GM19193 (cell line): ENCODE results near the gene KDM2A.

Experiments used
- POLR2A ChIP-seq: IDR thresholded peaks from 4 replicates; pipeline ENCODE4 v1.6.1; 2011; ENCODE audit not compliant: insufficient read depth, insufficient read length; ENCODE audit errors: extremely low read depth

KDM2A gene

GRCh38 chr11:67248653-67249052 is 129.6 kb downstream of the KDM2A start:
- no peak for TF ChIP-seq POLR2A

- no peak for TF ChIP-seq POLR2A
Measured at GRCh38 chr11:67250059-67251043, 131.3 kb downstream of the KDM2A start.

DNA sequence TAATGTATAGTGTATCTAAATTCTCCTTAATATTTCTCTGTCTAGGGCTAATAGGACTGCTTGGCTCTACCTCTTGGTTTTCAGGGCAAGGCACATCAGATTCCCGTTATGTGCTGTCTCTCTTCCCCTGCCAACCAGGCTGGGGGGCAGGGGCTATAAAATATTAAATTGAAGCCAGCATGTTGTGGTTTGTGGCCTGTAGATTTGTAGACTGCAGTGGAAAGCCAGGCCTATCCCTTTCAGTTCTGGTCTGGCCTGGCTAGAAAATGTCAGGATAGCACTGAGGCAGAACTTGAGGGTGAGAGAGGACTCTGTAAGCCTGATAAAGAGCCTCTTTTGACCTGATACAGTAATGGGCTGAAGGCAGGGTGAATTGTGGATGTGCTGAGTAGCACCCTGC is 132.8 kb downstream of the KDM2A start:
- TF ChIP-seq POLR2A = no peak

GRCh38 chr11:67252831-67253239 is 133.8 kb downstream of the KDM2A start:
- no peak for TF ChIP-seq POLR2A

DNA sequence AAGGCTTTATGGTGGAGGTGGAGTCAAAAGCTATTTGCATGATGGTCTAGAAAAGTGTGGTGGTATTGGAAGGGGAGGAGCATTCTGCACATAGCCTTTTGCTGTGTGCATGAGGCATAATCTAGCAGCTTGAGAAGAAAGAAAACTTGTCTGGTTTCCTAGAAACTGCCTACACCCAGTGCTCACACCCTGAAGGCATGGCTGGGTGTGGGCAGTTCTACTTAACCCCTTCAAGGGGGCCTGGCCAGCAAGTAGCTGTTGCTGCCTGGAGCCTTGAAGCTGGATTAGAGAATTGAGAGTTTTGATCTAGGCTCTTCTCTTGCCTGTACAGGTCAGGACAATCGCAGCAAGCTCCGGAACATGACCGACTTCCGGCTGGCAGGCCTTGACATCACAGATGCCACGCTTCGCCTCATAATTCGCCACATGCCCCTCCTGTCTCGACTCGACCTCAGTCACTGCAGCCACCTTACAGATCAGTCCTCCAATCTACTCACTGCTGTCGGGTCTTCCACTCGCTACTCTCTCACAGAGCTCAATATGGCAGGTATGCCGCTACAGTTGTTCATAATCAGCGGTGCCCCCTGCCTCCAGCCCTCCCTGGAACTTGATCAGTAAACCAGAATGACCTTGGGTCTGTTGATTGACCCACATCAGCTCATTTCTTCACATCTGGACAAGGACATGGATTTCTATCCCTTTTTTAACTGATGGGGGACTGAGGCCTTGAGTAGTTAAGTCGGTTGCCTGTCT is 135.0 kb downstream of the KDM2A start:
- TF ChIP-seq POLR2A = peak; percentile 21

DNA sequence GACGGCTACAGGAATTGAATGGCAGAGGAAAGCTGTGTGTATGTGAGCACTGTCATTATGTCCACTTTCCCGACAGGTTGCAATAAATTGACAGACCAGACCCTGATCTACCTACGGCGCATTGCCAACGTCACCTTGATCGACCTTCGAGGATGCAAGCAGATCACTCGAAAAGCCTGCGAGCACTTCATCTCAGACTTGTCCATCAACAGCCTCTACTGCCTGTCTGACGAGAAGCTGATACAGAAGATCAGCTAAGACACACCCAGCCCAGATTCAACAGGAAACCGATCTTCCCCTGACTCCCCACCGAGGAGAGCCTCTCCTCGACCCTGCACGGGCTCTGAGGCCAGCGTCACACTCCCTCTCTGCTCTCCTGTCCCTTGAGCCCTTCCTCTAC is 135.7 kb downstream of the KDM2A start:
- TF ChIP-seq POLR2A = no peak

- TF ChIP-seq POLR2A = no peak
Measured at GRCh38 chr11:67255353-67255752, 136.3 kb downstream of the KDM2A start.

DNA sequence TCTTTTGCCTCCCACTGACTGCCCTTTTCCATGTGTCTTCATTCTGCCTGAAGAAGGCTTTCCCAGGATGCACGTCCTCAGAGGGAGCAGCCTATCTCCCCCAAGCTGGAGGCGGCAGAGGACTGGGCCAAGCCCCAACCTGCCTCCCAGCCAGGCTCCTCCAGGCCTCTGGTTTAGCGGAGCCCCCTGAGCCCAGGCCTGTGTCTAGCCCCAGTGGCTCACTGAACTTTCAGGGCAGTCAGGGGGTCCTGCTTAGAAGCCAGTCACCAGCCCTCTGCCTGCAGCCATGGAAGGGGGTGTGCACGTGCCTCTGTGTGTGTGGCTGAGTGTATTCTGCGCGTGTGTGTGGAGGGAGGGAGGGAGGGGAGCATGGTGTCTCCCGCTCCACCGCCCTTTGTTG is 136.8 kb downstream of the KDM2A start:
- no peak for TF ChIP-seq POLR2A

- TF ChIP-seq POLR2A = peak; percentile 23
Measured at GRCh38 chr11:67256477-67257135, 137.5 kb downstream of the KDM2A start.

DNA sequence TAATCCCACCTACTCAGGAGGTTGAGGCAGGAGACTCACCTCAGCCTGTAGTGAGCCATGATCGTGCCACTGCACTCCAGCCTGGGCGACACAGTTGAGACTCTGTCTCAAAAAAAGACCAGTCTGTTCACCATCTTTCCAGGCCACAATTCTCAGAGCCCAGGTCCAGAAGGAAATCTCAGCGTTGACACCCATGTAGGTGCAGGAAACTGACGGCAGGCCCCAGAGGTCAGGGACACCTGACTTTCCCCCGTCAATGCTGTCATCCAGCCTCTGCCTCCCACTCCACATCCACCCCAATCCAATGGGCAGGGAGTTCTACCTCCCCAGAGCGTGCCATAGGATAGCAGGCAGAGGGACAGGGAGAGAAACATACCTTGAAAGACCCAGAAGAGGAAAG is 141.3 kb downstream of the KDM2A start:
- no peak for TF ChIP-seq POLR2A

DNA sequence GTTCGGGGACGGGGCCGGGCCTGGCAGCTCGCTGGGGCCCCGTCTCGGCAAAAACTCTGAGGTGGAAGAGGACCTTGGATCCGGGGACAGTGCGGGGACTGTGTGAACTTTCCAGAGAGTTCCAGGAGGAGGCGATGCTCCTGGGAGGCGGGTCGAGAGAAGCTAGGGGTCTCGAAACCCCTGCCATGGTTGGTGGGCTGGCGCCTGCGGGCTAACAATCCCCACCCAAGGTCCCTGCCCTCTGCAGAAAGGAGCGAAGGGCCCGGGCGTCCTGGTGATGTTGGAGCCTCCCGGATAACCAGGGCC is 142.5 kb downstream of the KDM2A start:
- no peak for TF ChIP-seq POLR2A

DNA sequence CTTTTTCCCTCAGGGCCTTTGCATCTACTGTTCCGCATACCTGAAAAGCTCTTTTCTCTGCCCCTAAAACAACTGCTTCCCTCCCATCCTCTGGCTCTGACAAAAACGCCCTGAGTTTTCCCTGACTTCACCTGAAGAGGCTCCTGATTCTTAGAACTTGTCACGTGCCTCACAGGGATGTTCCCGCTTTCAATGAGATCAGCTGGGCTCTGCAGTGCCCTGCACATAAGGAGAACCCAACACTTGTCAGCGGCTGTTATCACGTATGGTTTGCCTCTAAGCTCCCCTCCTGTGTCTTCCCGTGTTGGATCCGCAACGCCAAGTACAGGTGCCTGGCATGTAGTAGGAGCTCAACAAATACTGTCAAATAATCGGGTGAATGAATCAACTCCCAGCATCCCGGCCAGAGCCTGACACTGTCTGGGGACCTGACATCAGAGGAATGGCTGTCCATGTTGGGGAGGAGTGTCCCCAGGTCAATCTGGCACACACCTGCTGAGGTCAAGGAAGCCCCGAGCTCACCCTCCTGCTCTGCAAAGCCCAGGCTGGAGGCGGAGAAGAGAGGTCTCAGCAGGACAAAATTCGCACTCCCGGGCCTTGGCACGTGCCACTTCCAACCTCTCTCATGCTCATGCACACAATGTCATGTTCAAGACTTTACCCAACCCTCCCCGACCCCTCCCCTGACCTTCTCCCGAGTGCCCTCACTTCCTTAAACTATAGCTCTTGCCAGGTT is 143.1 kb downstream of the KDM2A start:
- no peak for TF ChIP-seq POLR2A

- peak; percentile 26 for TF ChIP-seq POLR2A
Measured at GRCh38 chr11:67262731-67263675, 143.9 kb downstream of the KDM2A start.

- TF ChIP-seq POLR2A = no peak
Measured at GRCh38 chr11:67264260-67264659, 145.2 kb downstream of the KDM2A start.
